GM11168 (cell line): Measurements from ENCODE around the gene MRPL18.
"Not testable (repeated sequence)": the region's sequence is repeated elsewhere in the genome, so short reads cannot be mapped to it uniquely, and the experiment has no call there.

Source experiments
- in situ Hi-C: fragments of 300-500 bp; cut with MboI; formaldehyde crosslinking; loops from one replicate; pipeline ENCODE4 v1.12.0; 2022; ENCODE audit warnings: low sequenced_read_pairs; ENCODE audit not compliant: unreplicated experiment

The MRPL18 gene

GRCh38 chr6:159813781-159814180 lies 23.5 kb downstream of the MRPL18 start:
- in situ Hi-C loops = no loop called here

- in situ Hi-C loops = no loop called here
Observed at GRCh38 chr6:159815410-159815809, 25.1 kb downstream of the MRPL18 start.

- in situ Hi-C loops = not testable (repeated sequence)
Observed at GRCh38 chr6:159816775-159817174, 26.5 kb downstream of the MRPL18 start.

- in situ Hi-C loops = no loop called here
Observed at GRCh38 chr6:159817951-159818739, 27.9 kb downstream of the MRPL18 start.

GRCh38 chr6:159819098-159819497 lies 28.8 kb downstream of the MRPL18 start:
- in situ Hi-C loops = no loop called here

GRCh38 chr6:159819932-159820640 lies 29.8 kb downstream of the MRPL18 start:
- in situ Hi-C loops = no loop called here

GRCh38 chr6:159821122-159821521 lies 30.9 kb downstream of the MRPL18 start:
- in situ Hi-C loops = no loop called here

- in situ Hi-C loops = no loop called here
Observed at GRCh38 chr6:159821726-159822125, 31.5 kb downstream of the MRPL18 start.

- in situ Hi-C loops = no loop called here
Observed at GRCh38 chr6:159823953-159824352, 33.7 kb downstream of the MRPL18 start.

- in situ Hi-C loops = not testable (repeated sequence)
Observed at GRCh38 chr6:159824690-159825089, 34.4 kb downstream of the MRPL18 start.

- in situ Hi-C loops = no loop called here
Observed at GRCh38 chr6:159826004-159826403, 35.7 kb downstream of the MRPL18 start.

GRCh38 chr6:159826968-159827647 lies 36.8 kb downstream of the MRPL18 start:
- in situ Hi-C loops = no loop called here

GRCh38 chr6:159828074-159828473 lies 37.8 kb downstream of the MRPL18 start:
- in situ Hi-C loops = no loop called here

- in situ Hi-C loops = no loop called here
Observed at GRCh38 chr6:159829526-159829925, 39.3 kb downstream of the MRPL18 start.

GRCh38 chr6:159830501-159831372 lies 40.5 kb downstream of the MRPL18 start:
- in situ Hi-C loops = no loop called here

GRCh38 chr6:159831373-159831679 lies 41.1 kb downstream of the MRPL18 start:
- in situ Hi-C loops = no loop called here

GRCh38 chr6:159832946-159833345 lies 42.7 kb downstream of the MRPL18 start:
- in situ Hi-C loops = no loop called here

GRCh38 chr6:159833556-159833955 lies 43.3 kb downstream of the MRPL18 start:
- in situ Hi-C loops = no loop called here

- in situ Hi-C loops = no loop called here
Observed at GRCh38 chr6:159833997-159834603, 43.8 kb downstream of the MRPL18 start.
